SK-N-SH treated with all-trans-retinoic acid at 6 μM for 48 hours (cell line): ENCODE results near the gene PSAT1.

Experiments used
- ATAC-seq: fragments of 200-7000 bp; cut with Tn5 transposase; 3 replicates; pipeline ENCODE4 v1.9.1; 2020; ENCODE audit warnings: mild to moderate bottlenecking, moderate library complexity
- ARNTL ChIP-seq: fragments of 450-650 bp; formaldehyde crosslinking; IDR thresholded peaks from 2 replicates; pipeline ENCODE4 v1.5.0; 2020; ENCODE audit warnings: low read depth, mild to moderate bottlenecking, moderate library complexity, borderline replicate concordance
- BACH2 ChIP-seq: fragments of 250-450 bp; sonication (Bioruptor Pico); IDR thresholded peaks from 2 replicates; pipeline ENCODE4 v1.9.0; 2021; ENCODE audit warnings: mild to moderate bottlenecking, borderline replicate concordance
- CREB5 ChIP-seq: fragments of 250-450 bp; sonication (Bioruptor Pico); IDR thresholded peaks from 2 replicates; pipeline ENCODE4 v1.5.1; 2020; ENCODE audit warnings: low read depth, mild to moderate bottlenecking, moderate library complexity
- ESRRG ChIP-seq: fragments of 250-450 bp; sonication (Bioruptor Pico); IDR thresholded peaks from 2 replicates; pipeline ENCODE4 v1.6.1; 2021; ENCODE audit warnings: mild to moderate bottlenecking
- ISL1 ChIP-seq: fragments of 250-450 bp; sonication (Bioruptor Pico); IDR thresholded peaks from 2 replicates; pipeline ENCODE4 v2.1.2; 2022; ENCODE audit warnings: mild to moderate bottlenecking, moderate library complexity
- PATZ1 ChIP-seq: fragments of 250-450 bp; sonication (Bioruptor Pico); IDR thresholded peaks from 2 replicates; pipeline ENCODE4 v1.8.0; 2020; ENCODE audit warnings: mild to moderate bottlenecking, moderate library complexity, borderline replicate concordance
- RARB ChIP-seq: fragments of 250-450 bp; sonication (Bioruptor Pico); IDR thresholded peaks from 2 replicates; pipeline ENCODE4 v1.8.0; 2021; ENCODE audit warnings: mild to moderate bottlenecking, moderate library complexity
- SNAI2 ChIP-seq: fragments of 250-450 bp; sonication (Bioruptor Pico); IDR thresholded peaks from 2 replicates; pipeline ENCODE4 v1.5.0; 2020; ENCODE audit warnings: mild to moderate bottlenecking, moderate library complexity
- TCF4 ChIP-seq: fragments of 250-450 bp; sonication (Bioruptor Pico); IDR thresholded peaks from 2 replicates; pipeline ENCODE4 v1.8.0; 2021; ENCODE audit warnings: mild to moderate bottlenecking, moderate library complexity, borderline replicate concordance
- TOX ChIP-seq: fragments of 250-450 bp; sonication (Bioruptor Pico); IDR thresholded peaks from 2 replicates; pipeline ENCODE4 v1.8.0; 2021; ENCODE audit warnings: mild to moderate bottlenecking, moderate library complexity, borderline replicate concordance
- ZC3H10 ChIP-seq: fragments of 250-450 bp; sonication (Bioruptor Pico); IDR thresholded peaks from 2 replicates; pipeline ENCODE4 v1.5.1; 2021; ENCODE audit warnings: mild to moderate bottlenecking, moderate library complexity
- ZFP3 ChIP-seq: fragments of 250-450 bp; sonication (Bioruptor Pico); IDR thresholded peaks from 2 replicates; pipeline ENCODE4 v1.5.0; 2020; ENCODE audit warnings: mild to moderate bottlenecking, moderate library complexity
- ZFP30 ChIP-seq: fragments of 450-650 bp; formaldehyde crosslinking; IDR thresholded peaks from 2 replicates; pipeline ENCODE4 v1.5.0; 2022; ENCODE audit warnings: mild to moderate bottlenecking, moderate library complexity
- ZNF565 ChIP-seq: fragments of 450-650 bp; formaldehyde crosslinking; conservative IDR thresholded peaks from 2 replicates; pipeline ENCODE4 v1.5.0; 2020; ENCODE audit warnings: low read depth, mild to moderate bottlenecking, moderate library complexity
- ZNF70 ChIP-seq: fragments of 450-650 bp; formaldehyde crosslinking; IDR thresholded peaks from 2 replicates; pipeline ENCODE4 v1.5.0; 2020; ENCODE audit warnings: mild to moderate bottlenecking, moderate library complexity
- ZNF8 ChIP-seq: fragments of 450-650 bp; formaldehyde crosslinking; IDR thresholded peaks from 2 replicates; pipeline ENCODE4 v1.5.0; 2020; ENCODE audit warnings: mild to moderate bottlenecking, moderate library complexity
- TF ChIP-seq, protein P1 (sequence below): fragments of 250-450 bp; sonication (Bioruptor Pico); IDR thresholded peaks from 2 replicates; pipeline ENCODE4 v1.8.0; 2021; ENCODE audit warnings: low read depth, mild to moderate bottlenecking, moderate library complexity, borderline replicate concordance
- TF ChIP-seq, protein P2 (sequence below): fragments of 250-450 bp; sonication (Bioruptor Pico); IDR thresholded peaks from 2 replicates; pipeline ENCODE4 v1.5.1; 2021; ENCODE audit warnings: mild to moderate bottlenecking, moderate library complexity
- TF ChIP-seq, protein P3 (sequence below): fragments of 250-450 bp; sonication (Bioruptor Pico); IDR thresholded peaks from 2 replicates; pipeline ENCODE4 v1.5.0; 2020; ENCODE audit warnings: mild to moderate bottlenecking, moderate library complexity

PSAT1 gene

DNA sequence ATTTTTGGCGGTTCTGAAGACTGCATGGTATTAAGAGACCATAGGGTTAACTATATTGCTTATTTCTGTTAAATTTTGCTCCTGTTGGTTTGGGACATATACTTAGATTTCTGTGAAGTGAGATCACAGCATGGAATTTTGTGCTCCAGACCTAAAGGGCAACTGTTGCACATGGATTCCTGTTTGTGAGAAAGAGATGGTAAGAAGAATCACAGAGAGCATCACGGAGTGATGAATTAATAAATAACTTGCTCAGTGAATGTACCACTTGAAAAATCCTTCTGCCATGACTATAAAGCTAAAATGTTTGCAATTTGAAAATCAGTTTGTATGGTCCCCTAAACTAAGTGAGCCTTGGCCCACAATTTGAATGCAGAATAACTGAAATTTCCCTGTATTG lies 4.5 kb downstream of the PSAT1 start:
- no peak for ATAC-seq

DNA sequence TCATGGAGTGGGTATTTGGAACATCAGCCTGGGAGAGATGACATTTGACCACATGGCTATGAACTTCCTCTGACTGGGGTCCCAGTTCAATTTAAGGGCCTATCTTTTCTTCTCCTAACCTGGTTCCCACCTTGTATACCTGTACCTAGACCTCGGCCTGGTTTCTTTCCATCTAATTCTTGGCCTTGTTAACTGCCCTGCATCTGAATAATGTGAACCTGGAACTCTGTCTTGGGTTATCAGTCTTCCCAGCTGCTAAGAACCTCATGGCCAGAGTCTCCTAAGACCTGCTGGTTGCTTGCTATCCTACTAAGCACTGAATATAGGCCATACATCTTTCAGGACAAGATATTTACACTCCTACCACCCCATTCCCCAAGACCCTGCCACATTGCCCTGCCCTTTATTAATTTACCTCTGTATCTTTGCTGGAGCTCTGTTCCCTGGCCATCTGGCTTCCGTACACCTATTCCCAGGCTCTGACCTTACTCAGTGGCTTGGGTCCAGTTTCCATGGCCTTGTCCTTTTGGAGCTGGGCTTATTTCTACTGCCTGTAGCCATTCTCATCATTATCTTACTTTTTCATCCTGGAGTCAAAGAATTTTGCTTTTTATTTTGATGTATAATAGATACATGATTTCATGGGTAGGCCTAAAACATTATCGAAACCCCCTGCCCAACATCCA lies 6.6 kb downstream of the PSAT1 start:
- no peak for ATAC-seq
- TF ChIP-seq ZNF8 (CRISPR knock-in tag): no peak
- TF ChIP-seq TCF4 (CRISPR knock-in tag): no peak
- TF ChIP-seq ESRRG (CRISPR knock-in tag): no peak
- TF ChIP-seq, protein P1, sequence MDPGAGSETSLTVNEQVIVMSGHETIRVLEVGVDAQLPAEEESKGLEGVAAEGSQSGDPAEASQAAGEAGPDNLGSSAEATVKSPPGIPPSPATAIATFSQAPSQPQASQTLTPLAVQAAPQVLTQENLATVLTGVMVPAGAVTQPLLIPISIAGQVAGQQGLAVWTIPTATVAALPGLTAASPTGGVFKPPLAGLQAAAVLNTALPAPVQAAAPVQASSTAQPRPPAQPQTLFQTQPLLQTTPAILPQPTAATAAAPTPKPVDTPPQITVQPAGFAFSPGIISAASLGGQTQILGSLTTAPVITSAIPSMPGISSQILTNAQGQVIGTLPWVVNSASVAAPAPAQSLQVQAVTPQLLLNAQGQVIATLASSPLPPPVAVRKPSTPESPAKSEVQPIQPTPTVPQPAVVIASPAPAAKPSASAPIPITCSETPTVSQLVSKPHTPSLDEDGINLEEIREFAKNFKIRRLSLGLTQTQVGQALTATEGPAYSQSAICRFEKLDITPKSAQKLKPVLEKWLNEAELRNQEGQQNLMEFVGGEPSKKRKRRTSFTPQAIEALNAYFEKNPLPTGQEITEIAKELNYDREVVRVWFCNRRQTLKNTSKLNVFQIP (CRISPR knock-in tag): no peak
- no peak for TF ChIP-seq SNAI2 (CRISPR knock-in tag)
- TF ChIP-seq RARB (CRISPR knock-in tag): no peak
- TF ChIP-seq ZFP30 (CRISPR knock-in tag): no peak
- TF ChIP-seq ISL1: no peak
- TF ChIP-seq ZNF565 (CRISPR knock-in tag): no peak
- no peak for TF ChIP-seq ZNF70 (CRISPR knock-in tag)
- no peak for TF ChIP-seq PATZ1
- TF ChIP-seq ZC3H10 (CRISPR knock-in tag): no peak

More for the DNA sequence above, 4.5 kb downstream of the PSAT1 start:
- TF ChIP-seq, protein P2, sequence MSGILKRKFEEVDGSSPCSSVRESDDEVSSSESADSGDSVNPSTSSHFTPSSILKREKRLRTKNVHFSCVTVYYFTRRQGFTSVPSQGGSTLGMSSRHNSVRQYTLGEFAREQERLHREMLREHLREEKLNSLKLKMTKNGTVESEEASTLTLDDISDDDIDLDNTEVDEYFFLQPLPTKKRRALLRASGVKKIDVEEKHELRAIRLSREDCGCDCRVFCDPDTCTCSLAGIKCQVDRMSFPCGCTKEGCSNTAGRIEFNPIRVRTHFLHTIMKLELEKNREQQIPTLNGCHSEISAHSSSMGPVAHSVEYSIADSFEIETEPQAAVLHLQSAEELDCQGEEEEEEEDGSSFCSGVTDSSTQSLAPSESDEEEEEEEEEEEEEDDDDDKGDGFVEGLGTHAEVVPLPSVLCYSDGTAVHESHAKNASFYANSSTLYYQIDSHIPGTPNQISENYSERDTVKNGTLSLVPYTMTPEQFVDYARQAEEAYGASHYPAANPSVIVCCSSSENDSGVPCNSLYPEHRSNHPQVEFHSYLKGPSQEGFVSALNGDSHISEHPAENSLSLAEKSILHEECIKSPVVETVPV (CRISPR knock-in tag): no peak
- TF ChIP-seq TOX (CRISPR knock-in tag) (no peak), SNAI2 (CRISPR knock-in tag) (no peak), ZFP3 (CRISPR knock-in tag) (no peak), BACH2 (CRISPR knock-in tag) (no peak), ZNF8 (CRISPR knock-in tag) (no peak), ISL1 (no peak), ESRRG (CRISPR knock-in tag) (no peak), ARNTL (no peak), CREB5 (CRISPR knock-in tag) (no peak)
- TF ChIP-seq, protein P3, sequence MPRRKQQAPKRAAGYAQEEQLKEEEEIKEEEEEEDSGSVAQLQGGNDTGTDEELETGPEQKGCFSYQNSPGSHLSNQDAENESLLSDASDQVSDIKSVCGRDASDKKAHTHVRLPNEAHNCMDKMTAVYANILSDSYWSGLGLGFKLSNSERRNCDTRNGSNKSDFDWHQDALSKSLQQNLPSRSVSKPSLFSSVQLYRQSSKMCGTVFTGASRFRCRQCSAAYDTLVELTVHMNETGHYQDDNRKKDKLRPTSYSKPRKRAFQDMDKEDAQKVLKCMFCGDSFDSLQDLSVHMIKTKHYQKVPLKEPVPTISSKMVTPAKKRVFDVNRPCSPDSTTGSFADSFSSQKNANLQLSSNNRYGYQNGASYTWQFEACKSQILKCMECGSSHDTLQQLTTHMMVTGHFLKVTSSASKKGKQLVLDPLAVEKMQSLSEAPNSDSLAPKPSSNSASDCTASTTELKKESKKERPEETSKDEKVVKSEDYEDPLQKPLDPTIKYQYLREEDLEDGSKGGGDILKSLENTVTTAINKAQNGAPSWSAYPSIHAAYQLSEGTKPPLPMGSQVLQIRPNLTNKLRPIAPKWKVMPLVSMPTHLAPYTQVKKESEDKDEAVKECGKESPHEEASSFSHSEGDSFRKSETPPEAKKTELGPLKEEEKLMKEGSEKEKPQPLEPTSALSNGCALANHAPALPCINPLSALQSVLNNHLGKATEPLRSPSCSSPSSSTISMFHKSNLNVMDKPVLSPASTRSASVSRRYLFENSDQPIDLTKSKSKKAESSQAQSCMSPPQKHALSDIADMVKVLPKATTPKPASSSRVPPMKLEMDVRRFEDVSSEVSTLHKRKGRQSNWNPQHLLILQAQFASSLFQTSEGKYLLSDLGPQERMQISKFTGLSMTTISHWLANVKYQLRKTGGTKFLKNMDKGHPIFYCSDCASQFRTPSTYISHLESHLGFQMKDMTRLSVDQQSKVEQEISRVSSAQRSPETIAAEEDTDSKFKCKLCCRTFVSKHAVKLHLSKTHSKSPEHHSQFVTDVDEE (CRISPR knock-in tag): no peak
- TF ChIP-seq, protein P1 (CRISPR knock-in tag): no peak

DNA sequence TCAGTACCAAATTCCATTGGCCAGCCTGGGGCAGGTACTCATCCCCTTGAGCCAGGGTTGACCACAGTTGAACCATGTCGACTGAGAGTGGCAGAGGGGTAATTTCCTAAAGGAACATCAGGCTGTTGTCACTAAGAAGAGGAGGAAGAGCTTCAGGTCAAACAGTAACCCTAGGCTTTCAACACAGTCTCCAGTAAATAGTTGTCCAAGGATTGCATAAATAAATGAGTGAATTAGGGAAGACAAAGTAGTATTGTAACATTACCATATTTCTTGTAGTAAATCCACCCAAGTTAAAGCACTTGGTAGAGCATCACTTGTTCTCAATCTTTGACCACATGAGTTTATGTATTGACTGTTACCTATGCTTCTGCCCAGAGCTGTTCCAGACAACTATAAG lies 7.4 kb downstream of the PSAT1 start:
- no peak for ATAC-seq
- TF ChIP-seq ZNF70 (CRISPR knock-in tag) (no peak), ZNF8 (CRISPR knock-in tag) (no peak), SNAI2 (CRISPR knock-in tag) (no peak), CREB5 (CRISPR knock-in tag) (no peak), PATZ1 (no peak), ZFP3 (CRISPR knock-in tag) (no peak)
- TF ChIP-seq, protein P3 (CRISPR knock-in tag): no peak
